Glomerular visceral epithelial cell (primary cell): Measurements from ENCODE around the gene IST1.

Experiments used
- DNase-seq: peaks from one replicate; pipeline ENCODE4 v3.0.0-alpha.2; 2016; ENCODE audit errors: extremely low spot score

IST1 gene

GRCh38 chr16:71965223-71965622, 69.9 kb downstream of the IST1 start:
- DNase-seq, result no peak

DNA sequence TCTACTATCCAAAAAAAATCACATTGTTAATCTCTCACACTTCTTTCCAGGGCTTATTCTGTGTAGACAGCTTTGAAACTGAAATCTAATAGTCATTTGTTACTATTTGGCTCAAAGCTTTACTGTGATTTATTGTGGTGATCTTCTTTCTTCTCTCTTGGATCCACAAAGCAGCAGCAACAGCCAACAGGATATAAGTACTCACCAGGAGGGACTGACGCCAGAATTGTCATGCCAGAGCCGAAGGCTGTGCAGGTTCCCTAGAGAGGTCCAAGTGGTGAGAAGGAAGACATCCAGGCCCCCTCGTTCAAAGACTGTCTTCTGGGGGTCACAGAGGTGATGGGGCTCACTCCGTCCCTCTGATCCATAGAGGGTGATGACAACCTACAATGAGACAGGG, 71.6 kb downstream of the IST1 start:
- no peak for DNase-seq

DNA sequence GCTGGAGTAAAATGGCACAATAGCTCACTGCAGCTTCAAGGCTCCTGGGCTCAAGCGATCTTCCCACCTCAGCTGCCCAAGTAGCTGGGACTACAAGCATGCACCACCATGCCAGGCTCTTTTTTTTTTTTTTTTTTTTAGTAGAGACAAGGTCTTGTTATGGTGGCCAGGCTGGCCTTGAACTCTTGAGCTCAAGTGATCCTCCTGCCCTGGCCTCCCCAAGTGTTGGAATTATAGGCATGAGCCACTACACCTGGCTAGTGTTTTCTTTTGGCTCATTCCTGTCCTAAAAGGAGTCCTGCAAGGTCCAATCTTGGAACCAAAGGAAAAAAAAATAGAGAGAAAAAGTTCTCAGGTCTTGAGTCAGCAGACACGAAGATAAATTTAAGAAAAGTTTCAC, 74.0 kb downstream of the IST1 start:
- no peak for DNase-seq

GRCh38 chr16:71971571-71971970, 76.2 kb downstream of the IST1 start:
- DNase-seq, result no peak

DNA sequence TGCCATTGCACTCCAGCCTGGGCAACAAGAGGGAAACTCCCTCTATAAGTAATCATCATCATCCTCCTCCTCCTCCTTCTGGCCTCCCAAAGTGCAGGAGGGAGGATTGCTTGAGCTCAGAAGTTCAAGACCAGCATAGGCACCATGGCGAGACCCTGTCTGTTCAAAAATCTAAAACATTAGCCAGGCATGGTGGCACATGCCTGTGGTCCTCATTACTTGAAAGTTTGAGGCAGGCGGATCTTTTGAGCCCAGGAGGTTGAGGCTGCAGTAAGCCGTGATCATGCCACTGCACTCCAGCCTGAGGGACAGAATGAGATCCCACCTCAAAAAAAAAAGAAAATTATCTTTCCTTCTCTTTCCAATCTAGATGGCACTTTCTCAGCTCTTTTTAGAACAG, 77.0 kb downstream of the IST1 start:
- no peak for DNase-seq

- no peak for DNase-seq
Observed at GRCh38 chr16:71973001-71973400, 77.7 kb downstream of the IST1 start.

GRCh38 chr16:71974068-71974818, 78.9 kb downstream of the IST1 start:
- no peak for DNase-seq
